IMR-90 (cell line): ENCODE results near the gene CDK11A.

Source experiments
- CTCF ChIP-seq: conservative IDR thresholded peaks from 2 replicates; pipeline ENCODE4 v1.5.1; 2012; ENCODE audit warnings: mild to moderate bottlenecking, low read depth, low read length, improper control_type of control experiment
- MAFK ChIP-seq: IDR thresholded peaks from 2 replicates; pipeline ENCODE4 v1.6.1; 2012; ENCODE audit warnings: low read depth, low read length, improper control_type of control experiment
- MAZ ChIP-seq: IDR thresholded peaks from 2 replicates; pipeline ENCODE4 v1.6.1; 2012; ENCODE audit warnings: low read depth, mild to moderate bottlenecking, low read length, improper control_type of control experiment, moderate library complexity, borderline replicate concordance
- MXI1 ChIP-seq: IDR thresholded peaks from 2 replicates; pipeline ENCODE4 v1.6.1; 2012; ENCODE audit warnings: low read depth, mild to moderate bottlenecking, low read length, moderate library complexity, borderline replicate concordance
- POLR2A ChIP-seq: IDR thresholded peaks from 2 replicates; pipeline ENCODE4 v1.6.1; 2012; ENCODE audit warnings: mild to moderate bottlenecking, low read depth, low read length
- RAD21 ChIP-seq: IDR thresholded peaks from 2 replicates; pipeline ENCODE4 v1.6.1; 2012; ENCODE audit warnings: low read length, improper control_type of control experiment
- RCOR1 ChIP-seq: IDR thresholded peaks from 2 replicates; pipeline ENCODE4 v1.6.1; 2012; ENCODE audit warnings: mild to moderate bottlenecking, low read length, improper control_type of control experiment; ENCODE audit not compliant: insufficient replicate concordance

DNA sequence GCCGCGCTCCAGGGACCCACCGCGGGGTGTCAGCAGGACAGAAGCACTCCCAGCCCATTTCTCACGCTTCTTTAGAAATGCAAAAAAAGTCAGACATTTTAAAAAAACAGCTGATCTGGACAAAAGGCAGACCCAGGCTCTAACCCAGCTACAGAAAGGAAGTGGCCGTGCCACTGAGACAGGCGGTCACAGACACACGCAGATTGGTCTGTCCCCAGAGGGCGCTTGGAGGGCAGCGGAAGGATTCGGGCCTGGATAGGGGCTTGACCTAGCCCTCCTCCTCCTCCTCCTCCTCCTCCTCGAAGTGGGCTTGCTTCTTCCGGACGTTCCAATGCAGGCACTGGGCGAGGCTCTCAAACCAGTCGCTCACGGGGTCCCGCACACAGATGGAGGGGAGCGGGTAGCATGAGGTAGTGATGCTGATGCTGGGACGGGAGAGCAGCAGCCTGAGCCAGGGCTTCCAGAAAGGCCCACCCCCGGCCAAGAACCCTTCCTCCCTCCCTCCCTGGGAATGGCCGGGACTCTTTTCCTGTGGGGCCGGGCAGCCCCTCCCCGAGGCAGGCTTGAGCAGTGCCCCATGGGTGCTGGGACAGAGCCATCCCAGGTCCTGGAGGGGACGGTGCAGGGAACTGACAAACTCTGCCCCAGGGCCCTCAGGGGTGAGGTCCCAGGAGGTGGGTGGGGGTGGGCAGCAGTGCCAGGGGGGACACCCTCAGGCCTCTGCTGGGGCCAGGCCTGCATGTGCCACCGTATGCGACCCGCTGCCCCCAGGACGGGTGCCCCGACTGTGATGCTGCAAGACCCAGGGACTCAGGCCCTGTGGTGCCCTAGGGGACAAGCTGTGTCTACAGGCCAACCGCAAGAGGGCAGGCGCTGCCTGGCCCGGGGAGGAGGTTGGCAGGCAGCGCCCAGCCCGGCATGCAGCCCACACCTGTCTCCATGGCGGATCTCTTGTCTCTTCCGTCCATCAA lies 28.8 kb upstream of the CDK11A start:
- TF ChIP-seq MXI1 (no peak), CTCF (no peak), MAZ (no peak), POLR2A (no peak), MAFK (no peak), RCOR1 (no peak), RAD21 (no peak)
